Activated T-helper 2 cell treated with anti-CD3 and anti-CD28 coated beads, Interferon-gamma antibody, Interleukin-2, Interleukin-4, amounts not matched to agents 10 μg/mL and 5 μg/mL and 100 μg/mL, durations not matched to agents 14 hours and 24 hours and 36 hours (primary cell): ENCODE measurements around the gene TBXAS1. TPM values are rescaled to one million over a fixed set of nuclear protein-coding genes. Genes with fewer than 3 reads are reported as not detected.

ENCODE experiments used
- DNase-seq: peaks from one replicate; pipeline ENCODE4 v3.0.0; 2021; ENCODE audit warnings: low spot score
- H3K27ac Mint-ChIP-seq: one replicate; pipeline ENCODE4 v1.8.0; 2021; ENCODE audit warnings: mixed read lengths
- H3K27me3 Mint-ChIP-seq: one replicate; pipeline ENCODE4 v1.8.0; 2021; ENCODE audit warnings: low read depth, mixed read lengths
- H3K36me3 Mint-ChIP-seq: one replicate; pipeline ENCODE4 v1.8.0; 2021; ENCODE audit warnings: low read depth, mixed read lengths
- H3K4me1 Mint-ChIP-seq: one replicate; pipeline ENCODE4 v1.8.0; 2021; ENCODE audit warnings: low read depth, mixed read lengths
- H3K4me3 Mint-ChIP-seq: one replicate; pipeline ENCODE4 v1.8.0; 2021; ENCODE audit warnings: low read depth, mild to moderate bottlenecking, moderate library complexity, mixed read lengths
- H3K9me3 Mint-ChIP-seq: one replicate; pipeline ENCODE4 v1.8.0; 2021; ENCODE audit warnings: mixed read lengths
- intact Hi-C: fragments of 100-400 bp; cut with micrococcal nuclease; formaldehyde crosslinking; loops from one replicate; pipeline ENCODE4 v1.15.1; 2023
- total RNA-seq: library from RNA; stranded (reverse); gene quantifications from 2 replicates; pipeline ENCODE4 v1.2.3, GENCODE V29; 2022

The TBXAS1 gene
- total RNA-seq, 1 donor from 2014 or later: 2.0 TPM

GRCh38 chr7:140049339-140050024 lies 220.4 kb downstream of the TBXAS1 start:
- peaks cover 61% of the 10 kb centered on the region for H3K36me3 Mint-ChIP-seq
- peaks cover 13% of the 10 kb centered on the region for H3K4me1 Mint-ChIP-seq
- no peaks in the 10 kb centered on the region for H3K27me3 Mint-ChIP-seq
- H3K9me3 Mint-ChIP-seq: no peaks in the 10 kb centered on the region
- H3K4me3 Mint-ChIP-seq: no peak overlapping the region
- intact Hi-C loops: no loop called here
- no peak overlapping the region for H3K27ac Mint-ChIP-seq
- no peak for DNase-seq

GRCh38 chr7:140050100-140050499 lies 221.0 kb downstream of the TBXAS1 start:
- Mint-ChIP-seq H3K4me3 (no peak overlapping the region), H3K4me1 (peaks cover 18% of the 10 kb centered on the region), H3K27ac (no peak overlapping the region), H3K36me3 (peaks cover 64% of the 10 kb centered on the region), H3K27me3 (no peaks in the 10 kb centered on the region), H3K9me3 (no peaks in the 10 kb centered on the region)
- intact Hi-C loops: no loop called here
- DNase-seq: no peak

- intact Hi-C loops: no loop called here
- no peak for DNase-seq
- H3K27me3 Mint-ChIP-seq: no peaks in the 10 kb centered on the region
- H3K27ac Mint-ChIP-seq: no peak overlapping the region
- no peaks in the 10 kb centered on the region for H3K9me3 Mint-ChIP-seq
- H3K36me3 Mint-ChIP-seq: peaks cover 63% of the 10 kb centered on the region
- peaks cover 21% of the 10 kb centered on the region for H3K4me1 Mint-ChIP-seq
- no peak overlapping the region for H3K4me3 Mint-ChIP-seq
Observed at GRCh38 chr7:140051820-140052219, 222.8 kb downstream of the TBXAS1 start.

- Mint-ChIP-seq H3K27ac (peak overlapping the region; percentile 16), H3K4me1 (peaks cover 33% of the 10 kb centered on the region)
Observed at GRCh38 chr7:140053812-140054539, 224.9 kb downstream of the TBXAS1 start.

GRCh38 chr7:140054751-140055150 lies 225.7 kb downstream of the TBXAS1 start:
- no peak overlapping the region for H3K4me3 Mint-ChIP-seq
- H3K9me3 Mint-ChIP-seq: no peaks in the 10 kb centered on the region
- intact Hi-C loops: no loop called here
- peaks cover 62% of the 10 kb centered on the region for H3K36me3 Mint-ChIP-seq
- DNase-seq: no peak
- no peaks in the 10 kb centered on the region for H3K27me3 Mint-ChIP-seq
- no peak overlapping the region for H3K27ac Mint-ChIP-seq
- H3K4me1 Mint-ChIP-seq: peaks cover 41% of the 10 kb centered on the region

More at GRCh38 chr7:140053812-140054539, 224.9 kb downstream of the TBXAS1 start:
- no peak for DNase-seq
- Mint-ChIP-seq H3K4me3 (no peak overlapping the region), H3K27me3 (no peaks in the 10 kb centered on the region), H3K36me3 (peaks cover 59% of the 10 kb centered on the region), H3K9me3 (no peaks in the 10 kb centered on the region)
- intact Hi-C loops: no loop called here

- H3K27ac Mint-ChIP-seq: no peak overlapping the region
- no peaks in the 10 kb centered on the region for H3K9me3 Mint-ChIP-seq
- intact Hi-C loops: no loop called here
- DNase-seq: no peak
- peaks cover 55% of the 10 kb centered on the region for H3K36me3 Mint-ChIP-seq
- H3K27me3 Mint-ChIP-seq: no peaks in the 10 kb centered on the region
- no peak overlapping the region for H3K4me3 Mint-ChIP-seq
- peaks cover 49% of the 10 kb centered on the region for H3K4me1 Mint-ChIP-seq
Observed at GRCh38 chr7:140055833-140056232, 226.8 kb downstream of the TBXAS1 start.

GRCh38 chr7:140056431-140057142 lies 227.5 kb downstream of the TBXAS1 start:
- Mint-ChIP-seq H3K27ac (no peak overlapping the region), H3K4me1 (peaks cover 56% of the 10 kb centered on the region), H3K9me3 (no peaks in the 10 kb centered on the region), H3K27me3 (no peaks in the 10 kb centered on the region), H3K36me3 (peaks cover 55% of the 10 kb centered on the region), H3K4me3 (no peak overlapping the region)
- DNase-seq: no peak
- intact Hi-C loops: no loop called here

- H3K9me3 Mint-ChIP-seq: no peaks in the 10 kb centered on the region
- H3K36me3 Mint-ChIP-seq: peaks cover 52% of the 10 kb centered on the region
- H3K4me3 Mint-ChIP-seq: no peak overlapping the region
- intact Hi-C loops: no loop called here
- no peaks in the 10 kb centered on the region for H3K27me3 Mint-ChIP-seq
- H3K27ac Mint-ChIP-seq: no peak overlapping the region
- peaks cover 58% of the 10 kb centered on the region for H3K4me1 Mint-ChIP-seq
- no peak for DNase-seq
Observed at GRCh38 chr7:140057143-140057535, 228.1 kb downstream of the TBXAS1 start.

GRCh38 chr7:140058517-140058916 lies 229.5 kb downstream of the TBXAS1 start:
- intact Hi-C loops: no loop called here
- H3K4me3 Mint-ChIP-seq: no peak overlapping the region

GRCh38 chr7:140059273-140060242 lies 230.5 kb downstream of the TBXAS1 start:
- intact Hi-C loops: loop anchor here (5.0 to 10.0 kb wide), 3 partner anchors 173 to 343 kb away; partner anchors contain the start of gene RAB19
- Mint-ChIP-seq H3K4me1 (peaks cover 48% of the 10 kb centered on the region), H3K36me3 (peaks cover 34% of the 10 kb centered on the region), H3K4me3 (peak overlapping the region; percentile 71), H3K27me3 (no peaks in the 10 kb centered on the region), H3K9me3 (no peaks in the 10 kb centered on the region), H3K27ac (peak overlapping the region; percentile 79)
- DNase-seq: no peak

More at GRCh38 chr7:140058517-140058916, 229.5 kb downstream of the TBXAS1 start:
- Mint-ChIP-seq H3K9me3 (no peaks in the 10 kb centered on the region), H3K36me3 (peaks cover 40% of the 10 kb centered on the region), H3K4me1 (peaks cover 55% of the 10 kb centered on the region), H3K27me3 (no peaks in the 10 kb centered on the region), H3K27ac (no peak overlapping the region)
- no peak for DNase-seq

GRCh38 chr7:140060243-140060630 lies 231.2 kb downstream of the TBXAS1 start:
- intact Hi-C loops: loop anchor here (5.0 to 10.0 kb wide), 3 partner anchors 172 to 342 kb away; partner anchors contain the start of gene RAB19
- H3K27me3 Mint-ChIP-seq: no peaks in the 10 kb centered on the region
- peaks cover 44% of the 10 kb centered on the region for H3K4me1 Mint-ChIP-seq
- peak overlapping the region; percentile 81 for H3K4me3 Mint-ChIP-seq
- no peak for DNase-seq
- H3K9me3 Mint-ChIP-seq: no peaks in the 10 kb centered on the region
- H3K36me3 Mint-ChIP-seq: peaks cover 29% of the 10 kb centered on the region
- H3K27ac Mint-ChIP-seq: peak overlapping the region; percentile 8
